C4-2B (cell line): ENCODE data around the gene PHETA1.

ENCODE experiments used
- CTCF ChIP-seq: fragments of 450-650 bp; conservative IDR thresholded peaks from 2 replicates; pipeline ENCODE4 v1.5.1; 2017; ENCODE audit warnings: mild to moderate bottlenecking
- ZFX ChIP-seq: fragments of 450-650 bp; IDR thresholded peaks from 2 replicates; pipeline ENCODE4 v1.6.1; 2017

- TF ChIP-seq CTCF, result no peak
- no peak for TF ChIP-seq ZFX
These were observed 44.0 kb upstream of the PHETA1 start for GRCh38 chr12:111412830-111413441.
